Measurements from ENCODE around the gene C7. TPM values are rescaled to one million over a fixed set of nuclear protein-coding genes. Genes with fewer than 3 reads are reported as not detected.

The C7 gene
- total and polyA plus RNA-seq, 2 of the 8 experiments (the other 6 are each of a cell fraction or from before 2014, with no cell fraction given) = 0.08 TPM; not detected in 1

- Histone ChIP-seq H3K4me3 (ENCODE audit: extremely low read depth in 1 of 4, insufficient read depth in 2 of 4, low read depth in 3 of 4, low read length in 4 of 4) (no peak overlapping the region), H2BK20ac (ENCODE audit: low read length) (no peak overlapping the region), H3K23ac (ENCODE audit: insufficient read length) (no peak overlapping the region), H3K9me3 (ENCODE audit: insufficient read depth in 2 of 2, low read depth in 1 of 2, low read length in 1 of 2) (peaks cover 9 to 14% of the 10 kb centered on the region in 2 experiments; a peak in 2 of 4 replicates), H3K4ac (replicated peaks; ENCODE audit: insufficient read length, low read depth, low read length) (no peak overlapping the region), H3K36me3 (ENCODE audit: control insufficient read depth in 2 of 4, insufficient read depth in 4 of 4, low read length in 3 of 4) (no peaks in the 10 kb centered on the region), H2AFZ (ENCODE audit: low read length) (no peak overlapping the region), H2BK5ac (ENCODE audit: low read depth, low read length) (no peak overlapping the region), H3K23me2 (ENCODE audit: low read depth, low read length) (no peaks in the 10 kb centered on the region), H3K9ac (replicated peaks in 1 of 4; ENCODE audit: extremely low read depth in 1 of 4, low read depth in 3 of 4, low read length in 3 of 4) (no peak overlapping the region), H3K27me3 (replicated peaks in 1 of 4; ENCODE audit: control insufficient read depth in 3 of 4, extremely low read depth in 1 of 4, insufficient read depth in 3 of 4, low read length in 3 of 4) (no peaks in the 10 kb centered on the region), H3K4me1 (replicated peaks in 1 of 4; ENCODE audit: control insufficient read depth in 3 of 4, insufficient read depth in 4 of 4, low read length in 3 of 4) (no peaks in the 10 kb centered on the region), H3K18ac (ENCODE audit: extremely low read depth, low read length) (no peak overlapping the region), H3K79me1 (ENCODE audit: low read depth, low read length) (no peaks in the 10 kb centered on the region), H2BK12ac (ENCODE audit: low read depth, low read length) (no peak overlapping the region), H4K20me1 (replicated peaks in 1 of 2; ENCODE audit: control insufficient read depth in 1 of 2, insufficient read depth in 2 of 2, low read length in 2 of 2) (no peaks in the 10 kb centered on the region), H3K4me2 (ENCODE audit: insufficient read depth in 1 of 2, low read depth in 2 of 2, low read length in 2 of 2) (no peak overlapping the region), H4K5ac (ENCODE audit: insufficient read length, low read depth, low read length) (no peak overlapping the region), H2BK120ac (replicated peaks; ENCODE audit: low read depth, low read length) (no peak overlapping the region), H2BK15ac (ENCODE audit: low read length) (no peak overlapping the region), H2AK5ac (ENCODE audit: low read depth, low read length) (no peak overlapping the region), H4K8ac (ENCODE audit: extremely low read depth, insufficient read depth, low read length) (no peak overlapping the region), H3K79me2 (ENCODE audit: control insufficient read depth in 1 of 2, insufficient read depth in 2 of 2, low read length in 2 of 2) (no peaks in the 10 kb centered on the region), H3K14ac (ENCODE audit: insufficient read length) (no peak overlapping the region), H3K27ac (ENCODE audit: low read depth, low read length) (no peak overlapping the region), H4K91ac (replicated peaks; ENCODE audit: insufficient read length, low read length) (no peak overlapping the region), H3K56ac (replicated peaks; ENCODE audit: insufficient read length, low read depth, low read length) (no peak overlapping the region)
- DNase-seq (ENCODE audit: low read depth in 1 of 2, low spot score in 2 of 2) (no peak), FAIRE-seq (no peak)
- WGBS, 2 experiments (ENCODE audit: extremely low coverage in 1 of 2, insufficient coverage in 1 of 2, insufficient read length in 1 of 2, insufficient replicate concordance in 2 of 2, low coverage in 1 of 2, low lambda C conversion rate in 2 of 2, missing lambda C conversion rate in 1 of 2) = 91% methylated on average over 4 of the region's 4 CpGs; no CpG with 5 or more reads in 1 of the 2 experiments
- no peak for TF ChIP-seq BACH1 (IDR thresholded peaks at IDR 0.05; ENCODE audit: low read length)
- no peak for TF ChIP-seq SIX5 (IDR thresholded peaks at IDR 0.05; ENCODE audit: low read depth, low read length)
- TF ChIP-seq SP2 (IDR thresholded peaks at IDR 0.05; ENCODE audit: low read length) = no peak
- TF ChIP-seq TBP (IDR thresholded peaks at IDR 0.05; ENCODE audit: low read depth, low read length) = no peak
- TF ChIP-seq KDM5A (IDR thresholded peaks at IDR 0.05; ENCODE audit: low read length) = no peak
- no peak for TF ChIP-seq BRCA1 (IDR thresholded peaks at IDR 0.05; ENCODE audit: low read depth, low read length)
- TF ChIP-seq POLR2AphosphoS5 (IDR thresholded peaks at IDR 0.05; ENCODE audit: low read depth, low read length) = no peak
- no peak for TF ChIP-seq CHD1 (IDR thresholded peaks at IDR 0.05; ENCODE audit: low read depth, low read length)
- TF ChIP-seq EGR1 (IDR thresholded peaks at IDR 0.05; ENCODE audit: borderline replicate concordance, low read depth, low read length) = no peak
- TF ChIP-seq HDAC2 (IDR thresholded peaks at IDR 0.05; ENCODE audit: borderline replicate concordance in 1 of 2, low read depth in 2 of 2, low read length in 2 of 2) = no peak
- no peak for TF ChIP-seq SAP30 (IDR thresholded peaks at IDR 0.05; ENCODE audit: insufficient read depth, insufficient replicate concordance, low read length)
- TF ChIP-seq SRF (IDR thresholded peaks at IDR 0.05; ENCODE audit: low read depth, low read length) = no peak
- POLR2A ChIA-PET (ENCODE audit: partially characterized antibody) = interaction anchor here (0.7 kb wide), 1 partner anchor 47 kb away, joined by 3 read pairs; the partner anchor contains the start of gene RPL37
- CTCF ChIA-PET (ENCODE audit: partially characterized antibody) = interaction anchor here (1.4 kb wide), 1 partner anchor 11 kb away, joined by 7 read pairs; no protein-coding TSS in a partner anchor
These were observed 27.0 kb upstream of the C7 start for GRCh38 chr5:40882291-40882690.
